Activated CD4-positive, alpha-beta T cell treated with anti-CD3 and anti-CD28 coated beads, Interleukin-10, Interleukin-2, amounts not matched to agents 100 ng/mL and 50 ng/mL, durations not matched to agents 16 hours and 8 hours (primary cell): Measurements from ENCODE around the gene CACTIN.
"Not testable (repeated sequence)": the region's sequence is repeated elsewhere in the genome, so short reads cannot be mapped to it uniquely, and the experiment has no call there.

Experiments used
- DNase-seq: peaks from one replicate; pipeline ENCODE4 v3.0.0-alpha.2; 2020

Gene CACTIN

DNA sequence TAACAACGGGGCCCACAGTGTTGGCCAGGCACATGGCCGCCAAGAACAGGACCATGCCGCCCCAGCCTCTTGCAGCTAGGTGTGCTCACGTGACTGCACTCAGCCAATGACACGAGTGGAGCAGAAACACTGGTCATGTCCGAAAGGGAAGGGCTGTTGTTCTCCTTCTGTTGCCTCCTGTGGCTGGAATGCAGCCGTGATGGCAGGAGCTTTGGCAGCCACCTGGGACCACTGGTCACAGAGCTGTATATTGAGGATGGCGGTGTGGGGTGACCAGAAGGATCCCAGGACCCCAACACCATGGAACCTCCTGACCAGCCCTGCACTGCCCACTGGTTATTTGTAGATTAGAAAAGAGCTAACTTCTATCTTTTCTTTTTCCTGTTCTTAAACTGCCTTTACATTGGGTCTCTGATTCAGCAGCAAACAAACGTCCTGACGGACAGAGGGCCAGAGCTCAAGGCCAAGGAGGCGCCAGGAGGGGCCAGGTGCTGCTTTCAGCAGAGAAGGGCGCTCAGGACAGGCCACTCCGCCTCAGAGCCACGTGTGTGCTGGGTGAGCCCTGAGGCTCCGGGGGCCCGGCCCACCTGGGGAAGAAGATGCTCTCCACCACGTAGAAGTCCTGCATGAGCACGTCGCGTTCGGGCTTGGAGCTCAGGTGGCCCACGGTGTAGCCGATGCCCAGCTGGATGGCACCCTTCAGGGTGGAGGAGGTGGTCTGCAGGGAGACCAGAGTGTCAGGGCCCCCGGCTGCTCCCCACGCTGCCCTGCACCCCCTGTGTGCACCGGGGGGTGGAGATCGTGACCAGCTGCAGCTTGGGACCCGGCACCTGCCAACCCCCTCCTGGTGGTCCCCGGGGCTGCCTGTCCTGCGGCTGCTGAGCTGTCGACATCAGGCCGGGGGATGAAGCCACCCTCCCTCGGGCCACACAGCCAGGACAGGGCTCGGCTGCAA, 35.0 kb upstream of the CACTIN start:
- DNase-seq, result no peak

- DNase-seq, result no peak
Measured at GRCh38 chr19:3660493-3661219, 34.1 kb upstream of the CACTIN start.

GRCh38 chr19:3659746-3660112, 33.1 kb upstream of the CACTIN start:
- no peak for DNase-seq

DNA sequence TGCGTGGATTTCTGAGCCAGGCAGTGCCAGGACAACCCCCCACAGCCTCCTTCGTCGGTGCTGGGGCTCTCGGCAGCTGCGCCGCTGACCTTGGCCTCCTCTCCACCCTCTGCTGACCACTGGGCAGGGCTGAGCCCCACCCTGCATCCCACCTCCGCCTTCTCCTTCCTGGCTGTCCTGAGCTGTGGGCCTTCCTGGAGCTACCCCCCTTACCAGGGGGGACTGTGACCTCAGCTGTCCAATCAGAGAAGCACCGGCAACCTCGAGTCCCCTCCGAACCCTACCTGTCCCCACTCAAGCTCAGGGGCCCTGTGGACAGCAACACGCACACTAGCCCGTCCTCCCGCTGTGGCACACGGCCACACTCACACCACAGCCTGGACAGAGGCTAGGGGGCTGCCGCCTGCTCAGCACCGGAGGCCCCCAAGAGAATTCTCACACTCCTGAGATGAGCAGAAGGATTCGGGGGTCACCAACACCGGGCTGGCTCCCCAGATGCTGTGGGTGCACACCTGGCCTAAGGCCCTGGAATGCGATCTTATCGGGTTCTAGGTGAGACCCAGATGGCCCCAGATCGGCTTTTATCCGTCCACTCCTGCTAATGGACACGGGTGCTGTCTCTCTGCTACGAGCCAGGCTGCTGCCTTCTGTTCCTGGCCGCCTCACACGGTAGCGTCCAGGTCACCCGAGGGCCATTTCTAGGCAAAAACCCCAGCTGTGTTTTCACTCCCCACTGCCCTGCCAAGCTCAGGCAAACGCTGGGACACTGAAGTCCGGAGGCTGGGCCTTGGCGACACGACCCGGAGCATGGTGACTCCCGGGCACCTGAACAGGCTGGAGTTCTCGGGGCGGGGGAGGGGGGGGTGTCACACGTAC, 32.5 kb upstream of the CACTIN start:
- DNase-seq, result no peak

- no peak for DNase-seq
Measured at GRCh38 chr19:3658004-3658869, 31.6 kb upstream of the CACTIN start.

DNA sequence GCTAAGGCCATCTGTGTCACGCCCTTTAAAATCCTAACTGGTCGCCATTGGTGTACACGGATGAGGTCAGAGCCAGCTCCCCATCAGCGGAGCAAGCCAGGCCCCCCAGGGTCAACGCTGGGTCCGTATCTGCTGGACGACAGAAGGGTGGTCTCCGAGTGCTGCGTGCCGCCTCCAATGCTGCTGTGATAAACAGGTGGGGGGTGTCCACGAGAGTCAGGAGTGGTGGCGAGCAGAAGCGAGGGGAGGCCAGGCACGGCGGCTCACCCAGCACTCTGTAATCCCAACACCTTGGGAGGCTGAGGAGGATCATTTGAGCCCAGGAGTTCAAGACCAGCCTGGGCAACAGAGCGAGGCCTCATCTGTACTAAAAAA, 30.8 kb upstream of the CACTIN start:
- no peak for DNase-seq

DNA sequence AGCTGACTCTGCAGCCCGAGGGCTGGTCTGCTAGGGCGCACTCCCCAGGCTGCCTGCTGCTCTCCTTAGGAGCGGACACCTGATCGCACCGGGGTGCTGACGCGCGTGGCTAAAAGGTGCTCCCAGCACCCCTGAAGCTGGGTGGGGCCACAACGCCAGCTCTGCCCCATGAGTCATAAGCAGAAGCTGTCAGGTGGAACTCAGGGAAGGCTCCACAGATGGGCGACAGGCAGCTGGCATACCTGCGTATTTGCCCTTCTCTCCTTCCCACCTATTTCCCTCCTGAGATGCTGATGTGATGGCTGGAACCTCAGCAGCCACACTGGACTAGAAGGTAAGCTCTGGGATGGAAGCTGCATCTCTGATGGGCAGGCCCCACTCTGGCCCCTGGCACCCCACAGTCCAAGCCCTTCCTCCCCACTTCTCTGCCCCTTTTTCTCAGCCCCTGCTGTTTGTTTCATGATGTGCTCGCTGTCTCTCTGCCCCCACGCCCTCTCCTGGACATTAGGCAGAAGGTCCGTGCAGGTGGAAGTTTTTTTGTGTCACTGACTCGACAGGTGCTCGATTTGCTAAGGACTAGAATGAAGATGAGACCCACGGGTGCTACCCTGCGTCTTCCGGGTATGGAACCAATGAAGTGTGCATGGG, 30.3 kb upstream of the CACTIN start:
- DNase-seq, result no peak

- DNase-seq, result no peak
Measured at GRCh38 chr19:3656073-3656746, 29.6 kb upstream of the CACTIN start.

DNA sequence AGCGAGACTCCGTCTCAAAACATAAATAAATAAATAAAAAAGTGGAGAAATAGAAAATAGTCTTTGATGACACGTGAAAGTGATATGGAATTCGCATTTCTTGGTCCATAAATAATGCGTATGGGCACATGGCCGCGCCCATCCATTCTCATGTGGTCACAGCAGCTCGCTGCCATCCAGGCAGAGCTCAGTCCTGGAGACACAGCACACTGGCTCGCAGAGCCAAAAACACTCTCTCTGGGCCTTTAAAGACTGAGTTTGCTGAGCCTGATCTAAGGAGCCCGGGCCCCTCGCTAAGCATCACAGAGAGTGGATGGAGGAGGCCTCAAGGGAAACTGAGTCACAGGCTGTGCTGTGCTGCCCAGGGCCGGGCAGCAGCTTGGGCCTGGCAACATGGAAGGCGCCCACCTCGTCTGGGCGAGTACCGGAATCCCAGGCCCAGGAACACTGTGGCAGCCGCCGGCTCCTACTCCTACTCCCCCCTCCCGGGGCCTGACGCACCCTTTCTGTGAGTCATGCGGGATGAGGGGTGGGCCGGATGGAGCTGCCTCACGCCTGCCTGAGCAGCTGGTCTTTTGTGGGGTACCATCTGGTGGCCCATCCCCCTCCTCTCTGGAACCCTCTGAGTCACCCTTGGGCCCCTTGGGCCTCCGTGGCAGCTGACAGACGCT, 28.9 kb upstream of the CACTIN start:
- no peak for DNase-seq

DNA sequence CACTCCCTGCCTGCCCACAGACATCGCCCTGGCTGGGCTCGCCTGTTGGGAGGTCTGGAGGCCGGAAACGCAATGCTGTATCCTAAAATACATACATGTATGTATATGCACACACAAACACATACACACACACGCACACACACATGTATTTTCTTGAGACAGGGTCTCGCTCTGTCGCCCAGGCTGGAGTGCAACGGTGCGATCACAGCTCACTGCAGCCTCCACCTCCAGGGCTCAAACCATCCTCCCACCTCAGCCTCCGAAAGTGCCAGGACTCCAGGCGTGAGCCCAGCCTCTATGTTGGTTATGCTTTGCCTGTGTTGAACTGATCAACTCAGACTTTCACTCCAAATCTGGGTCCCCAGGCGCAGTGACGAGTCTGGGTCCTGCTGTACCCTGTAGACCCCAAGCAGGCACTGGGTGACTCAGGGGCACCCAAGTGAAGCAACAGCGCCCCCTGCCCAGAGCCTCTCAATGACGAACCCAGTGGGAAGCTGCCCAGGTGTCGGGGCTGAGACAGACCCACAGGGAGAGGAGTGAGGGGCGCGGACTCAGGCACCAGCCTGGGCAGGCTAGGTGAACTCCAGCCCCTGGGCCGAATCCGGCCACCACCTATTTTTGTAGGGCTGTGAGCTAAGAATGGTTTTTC, 27.4 kb upstream of the CACTIN start:
- no peak for DNase-seq

DNA sequence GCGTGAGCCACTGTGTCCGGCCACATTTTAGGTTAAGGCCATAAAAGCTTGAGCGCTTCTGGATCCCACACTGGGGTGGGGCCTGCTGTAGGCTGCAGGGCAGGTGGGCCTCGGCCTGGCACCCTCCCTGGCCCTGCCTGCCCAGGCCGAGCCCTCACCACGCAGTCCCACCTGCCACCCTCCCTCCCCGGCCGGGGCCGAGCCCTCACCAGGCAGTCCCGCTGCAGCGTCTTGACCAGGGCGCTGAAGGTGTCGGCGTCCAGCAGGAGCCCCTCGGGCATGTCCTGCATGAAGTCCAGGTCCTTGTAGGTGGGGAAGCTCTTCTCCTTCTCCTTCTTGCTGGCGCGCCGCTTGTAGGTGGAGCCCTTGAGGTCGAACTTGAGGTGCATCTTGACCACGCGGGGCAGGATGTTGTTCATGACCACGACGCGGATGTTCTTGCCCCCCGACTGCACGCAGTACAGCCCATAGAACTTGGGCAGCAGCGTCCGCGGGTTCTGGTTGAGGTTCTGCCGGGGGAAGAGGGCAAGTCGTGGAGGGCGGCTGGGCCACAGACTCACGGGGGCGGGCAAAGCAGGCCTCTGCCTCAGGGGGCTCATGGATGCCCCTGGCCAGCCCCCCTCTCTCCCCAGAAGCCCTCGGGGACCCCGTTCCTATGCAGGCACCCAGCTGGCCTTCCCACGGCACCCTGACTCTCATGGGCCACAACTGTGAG, 26.6 kb upstream of the CACTIN start:
- DNase-seq, result no peak

DNA sequence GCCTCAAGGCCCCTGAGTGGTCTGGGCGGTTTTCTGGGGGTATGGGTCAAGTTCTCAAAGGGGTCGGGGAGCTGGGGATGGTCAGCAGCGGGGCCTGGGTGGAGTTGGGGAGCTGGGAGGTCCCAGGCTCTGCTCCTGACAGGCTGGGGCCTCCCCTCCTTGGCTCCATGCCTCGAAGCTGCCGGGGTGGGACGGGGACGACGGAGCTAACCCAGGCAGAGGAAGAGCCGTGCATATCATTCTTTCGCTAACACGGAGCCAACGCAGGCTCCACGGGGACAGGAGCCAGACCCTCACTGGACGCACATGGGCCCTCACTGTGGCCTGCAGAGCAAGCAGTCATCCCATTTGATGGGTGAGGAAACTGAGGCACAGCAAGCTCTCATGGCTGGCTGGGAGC, 25.8 kb upstream of the CACTIN start:
- DNase-seq, result no peak

DNA sequence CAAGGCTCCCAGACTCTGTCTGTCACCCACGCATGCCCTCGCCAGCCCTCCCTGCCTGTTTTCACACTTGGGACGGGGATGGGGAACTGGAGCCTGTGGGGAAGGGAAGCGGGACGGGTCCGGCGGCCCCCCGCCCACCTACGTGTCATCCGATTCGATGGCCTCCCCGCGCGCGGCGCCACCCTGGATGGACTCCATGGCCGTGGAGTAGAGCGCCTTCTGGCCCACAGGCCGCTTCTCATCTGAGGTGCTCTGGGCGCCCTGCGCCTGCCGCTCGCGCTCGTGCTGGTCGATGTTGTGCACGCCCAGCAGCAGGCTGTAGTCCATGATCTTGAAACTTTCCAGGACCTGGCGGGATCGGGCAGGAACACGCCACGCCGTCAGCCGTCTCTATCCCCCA, 25.1 kb upstream of the CACTIN start:
- DNase-seq, result no peak

GRCh38 chr19:3649888-3650287, 23.3 kb upstream of the CACTIN start:
- no peak for DNase-seq

GRCh38 chr19:3648037-3648905, 21.7 kb upstream of the CACTIN start:
- DNase-seq, result no peak

GRCh38 chr19:3647102-3647501, 20.5 kb upstream of the CACTIN start:
- DNase-seq, result not testable (repeated sequence)

DNA sequence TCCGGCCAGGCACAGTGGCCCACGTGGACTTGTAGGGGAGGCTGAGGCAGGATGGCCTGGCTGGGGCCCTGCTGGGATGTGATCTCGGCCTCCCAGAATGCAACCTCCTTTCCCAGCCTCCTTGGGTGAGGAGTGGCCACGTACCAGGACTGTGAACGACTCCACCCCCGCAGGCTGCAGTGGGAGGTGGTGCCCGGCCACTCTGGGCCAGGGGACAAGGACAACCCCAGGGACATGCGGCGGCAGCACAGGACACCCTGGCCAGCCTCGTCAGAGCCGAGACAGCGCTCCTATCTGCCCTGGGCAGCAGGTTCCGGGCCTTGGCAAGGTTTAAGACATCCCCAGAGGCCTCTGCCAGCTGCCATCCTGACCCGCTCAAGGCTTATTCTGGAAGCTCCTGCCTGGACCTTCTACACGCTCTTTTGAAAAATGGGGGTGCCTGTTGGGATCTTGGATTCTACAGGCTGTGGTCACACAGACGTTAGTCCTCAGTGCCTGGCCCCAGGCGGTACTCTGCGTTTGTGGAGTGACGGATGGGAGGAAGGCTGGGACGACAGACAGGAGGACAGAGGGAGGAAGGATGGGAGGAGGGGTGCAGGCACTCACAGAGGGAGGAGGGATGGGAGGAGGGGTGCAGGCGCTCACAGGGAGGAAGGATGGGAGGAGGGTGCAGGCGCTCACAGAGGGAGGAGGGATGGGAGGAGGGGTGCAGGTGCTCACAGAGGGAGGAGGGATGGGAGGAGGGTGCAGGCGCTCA, 19.9 kb upstream of the CACTIN start:
- no peak for DNase-seq

DNA sequence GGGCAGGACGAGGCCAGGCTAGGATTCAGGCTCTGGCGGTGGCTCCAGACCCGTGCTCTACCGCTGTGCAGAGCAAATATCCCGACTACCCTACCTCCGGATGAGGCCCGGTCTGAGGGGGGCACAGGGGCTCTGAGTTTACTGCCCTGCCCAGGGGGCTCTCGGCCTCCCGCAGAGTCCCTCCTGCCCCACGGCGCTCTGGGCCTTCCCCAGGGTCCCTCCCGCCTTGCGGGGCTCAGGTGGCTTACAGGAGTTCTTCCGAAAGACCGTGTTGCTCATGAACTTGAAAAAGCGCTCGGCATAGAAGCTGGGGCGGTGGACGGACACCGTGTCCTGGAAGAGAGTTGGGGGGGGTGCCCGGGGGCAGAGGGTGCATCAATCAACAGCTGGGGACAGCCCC, 19.1 kb upstream of the CACTIN start:
- no peak for DNase-seq
